Anterior cingulate cortex (tissue), 58 donors: ENCODE results near the gene PLCD3.

Source experiments
- DNase-seq, 58 donors: peaks; one replicate each; lab custom pipeline; 2025; lab: John Stamatoyannopoulos, UW

Gene PLCD3, protein sequence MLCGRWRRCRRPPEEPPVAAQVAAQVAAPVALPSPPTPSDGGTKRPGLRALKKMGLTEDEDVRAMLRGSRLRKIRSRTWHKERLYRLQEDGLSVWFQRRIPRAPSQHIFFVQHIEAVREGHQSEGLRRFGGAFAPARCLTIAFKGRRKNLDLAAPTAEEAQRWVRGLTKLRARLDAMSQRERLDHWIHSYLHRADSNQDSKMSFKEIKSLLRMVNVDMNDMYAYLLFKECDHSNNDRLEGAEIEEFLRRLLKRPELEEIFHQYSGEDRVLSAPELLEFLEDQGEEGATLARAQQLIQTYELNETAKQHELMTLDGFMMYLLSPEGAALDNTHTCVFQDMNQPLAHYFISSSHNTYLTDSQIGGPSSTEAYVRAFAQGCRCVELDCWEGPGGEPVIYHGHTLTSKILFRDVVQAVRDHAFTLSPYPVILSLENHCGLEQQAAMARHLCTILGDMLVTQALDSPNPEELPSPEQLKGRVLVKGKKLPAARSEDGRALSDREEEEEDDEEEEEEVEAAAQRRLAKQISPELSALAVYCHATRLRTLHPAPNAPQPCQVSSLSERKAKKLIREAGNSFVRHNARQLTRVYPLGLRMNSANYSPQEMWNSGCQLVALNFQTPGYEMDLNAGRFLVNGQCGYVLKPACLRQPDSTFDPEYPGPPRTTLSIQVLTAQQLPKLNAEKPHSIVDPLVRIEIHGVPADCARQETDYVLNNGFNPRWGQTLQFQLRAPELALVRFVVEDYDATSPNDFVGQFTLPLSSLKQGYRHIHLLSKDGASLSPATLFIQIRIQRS

DNA sequence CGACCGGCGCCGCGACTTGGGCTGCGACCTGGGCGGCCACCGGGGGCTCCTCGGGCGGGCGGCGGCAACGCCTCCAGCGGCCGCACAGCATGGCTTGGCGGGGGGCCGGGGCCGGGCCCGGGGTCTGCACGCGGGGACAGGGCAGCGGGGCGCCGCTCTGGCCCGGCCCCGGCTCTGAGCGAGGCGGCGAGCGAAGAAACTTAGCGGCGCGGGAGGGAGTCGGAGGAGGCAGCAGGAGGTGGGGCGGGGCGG, at the start of gene PLCD3:
Gene PLCD3 (minus strand): TSS at position 196 of the 252 bp plus-strand sequence. CDS start 105 bp downstream, at position 91.
- no peak for DNase-seq

DNA sequence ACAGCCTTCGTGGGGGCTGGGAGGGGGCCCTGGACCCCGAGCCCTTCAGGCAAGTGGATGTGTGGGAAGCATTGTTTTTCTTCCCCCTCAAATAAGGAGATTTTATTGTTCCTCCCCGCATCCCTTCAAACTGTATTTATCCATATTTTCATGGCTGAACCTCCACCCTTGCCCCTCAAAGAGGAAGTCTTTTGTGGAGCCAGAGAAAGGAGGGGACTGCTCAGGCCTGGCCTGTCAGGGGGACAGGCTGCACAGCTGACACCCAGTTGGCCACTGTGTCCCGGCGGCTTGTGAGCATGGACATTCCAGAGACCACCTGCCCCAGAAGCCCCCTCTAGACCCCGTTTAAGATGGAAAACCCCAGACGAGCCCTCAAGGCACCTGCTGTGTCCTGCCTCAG, 45.2 kb upstream of the PLCD3 start:
- DNase-seq = no peak

DNA sequence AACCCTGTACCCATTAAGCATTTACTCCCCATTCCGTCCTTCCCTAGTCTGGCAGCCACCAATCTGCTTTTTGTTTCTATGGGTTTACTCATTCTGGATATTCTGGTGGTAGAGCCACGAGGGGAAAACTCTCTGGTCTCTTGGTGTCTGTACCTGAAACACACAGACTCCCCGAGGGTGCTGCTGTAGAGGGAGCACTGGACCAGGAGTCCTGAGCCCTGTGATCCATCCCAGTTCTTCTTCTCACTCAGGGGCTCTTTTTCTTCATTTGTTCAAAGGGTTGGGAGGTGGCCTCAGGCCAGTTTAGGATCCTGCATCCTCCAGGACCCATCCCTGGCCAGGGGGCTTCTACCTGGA, 43.4 kb upstream of the PLCD3 start:
- DNase-seq = no peak

DNA sequence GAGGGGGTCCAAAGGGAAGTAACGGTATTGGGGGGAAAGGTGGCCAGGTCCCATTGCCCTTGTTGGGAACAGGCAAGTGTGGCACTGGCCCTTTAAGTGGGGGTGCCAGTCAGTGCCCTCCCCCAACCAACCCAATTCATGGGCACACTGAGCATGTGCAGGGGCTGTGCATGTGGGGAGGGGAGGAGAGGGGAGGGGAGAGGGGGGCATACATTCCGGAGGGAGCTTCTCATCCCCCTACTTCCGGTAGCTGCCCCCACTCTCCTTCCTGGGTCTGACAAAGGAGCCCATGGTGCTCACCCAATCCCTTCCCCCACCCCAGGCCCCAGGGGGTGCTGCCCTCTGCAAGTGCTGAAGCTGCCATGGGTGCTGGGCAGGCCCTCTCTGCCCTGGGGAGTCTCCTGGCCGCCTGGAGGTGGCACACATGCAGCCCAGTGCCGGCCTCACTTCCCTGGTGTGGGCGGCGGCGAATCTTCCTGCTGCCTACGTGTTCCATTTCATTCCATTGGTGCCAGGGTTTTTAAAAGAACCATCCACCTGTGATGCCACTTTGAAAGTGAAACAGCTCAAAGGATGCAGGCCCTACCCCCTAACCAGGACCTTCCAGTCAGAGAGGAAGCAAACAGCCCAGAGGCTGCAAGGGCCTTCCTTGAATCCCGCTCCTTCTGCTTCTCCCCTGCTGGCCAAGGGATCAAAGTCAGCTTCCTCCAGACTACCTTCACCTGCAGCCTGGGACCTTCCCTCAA, 40.4 kb upstream of the PLCD3 start:
- peak; percentile 41 to 93 (median 84) for DNase-seq

DNA sequence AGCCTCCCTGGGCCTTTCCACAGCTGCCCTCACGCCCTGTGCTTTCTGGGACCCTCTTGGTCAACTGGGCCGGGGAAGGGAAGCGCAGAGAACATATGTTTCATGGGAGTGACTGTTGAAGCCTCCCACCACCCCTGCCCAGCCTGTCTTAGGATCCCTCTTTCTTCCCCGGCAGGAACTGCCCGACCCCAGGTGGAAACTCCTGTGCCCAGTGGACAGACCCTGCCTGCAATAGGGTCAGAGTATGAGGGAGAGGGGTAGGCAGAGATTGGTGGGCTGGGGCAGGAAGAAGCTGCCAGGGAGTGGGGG, 39.9 kb upstream of the PLCD3 start:
- peak in 1 of 58 donors; percentile 35 for DNase-seq

DNA sequence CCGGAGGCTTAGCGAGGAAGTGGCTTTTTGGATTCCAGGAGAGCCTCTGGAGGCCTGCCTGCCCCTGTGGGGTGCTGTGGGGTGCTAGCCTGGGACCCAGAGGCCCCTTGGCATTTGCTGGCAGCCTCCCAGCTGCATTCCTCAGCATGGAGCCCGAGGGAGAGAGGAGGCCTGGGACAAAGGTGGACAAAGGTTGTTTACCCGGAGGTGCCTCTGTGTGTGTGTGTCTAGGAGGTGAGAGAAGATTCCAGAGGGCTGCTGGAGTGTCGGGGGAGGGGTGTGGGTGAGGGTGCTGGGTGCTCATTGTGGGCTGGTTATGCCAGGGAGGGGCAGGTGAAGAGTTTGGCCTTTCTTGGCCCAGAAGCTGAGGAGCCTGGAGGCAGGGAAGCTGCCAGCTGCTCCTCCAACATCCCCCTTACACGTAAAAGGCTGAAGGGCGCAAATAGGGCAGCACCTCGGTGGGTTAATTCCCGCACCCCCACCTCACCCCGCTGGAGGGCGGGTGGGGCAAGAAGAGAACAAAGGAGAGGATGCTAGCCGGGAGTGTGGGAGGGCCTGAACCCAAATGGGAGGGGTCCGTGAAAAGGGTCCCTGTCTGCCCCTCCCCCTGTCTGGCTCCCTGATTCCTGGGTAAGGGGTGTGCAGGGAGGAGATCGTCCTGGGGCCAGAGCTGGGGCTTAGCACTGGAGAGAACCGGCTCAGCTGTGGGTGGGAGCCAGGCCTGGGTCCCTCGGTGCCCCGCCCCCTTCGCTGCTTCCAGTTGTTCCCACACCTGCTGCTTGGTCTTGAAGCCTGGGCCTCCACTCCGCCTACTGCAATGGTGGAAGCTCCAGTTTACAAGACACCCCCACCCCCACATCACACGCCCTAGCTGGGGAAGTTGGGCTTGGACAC, 39.3 kb upstream of the PLCD3 start:
- DNase-seq = peak in 13 of 58 donors; percentile 6 to 71 (median 21)

DNA sequence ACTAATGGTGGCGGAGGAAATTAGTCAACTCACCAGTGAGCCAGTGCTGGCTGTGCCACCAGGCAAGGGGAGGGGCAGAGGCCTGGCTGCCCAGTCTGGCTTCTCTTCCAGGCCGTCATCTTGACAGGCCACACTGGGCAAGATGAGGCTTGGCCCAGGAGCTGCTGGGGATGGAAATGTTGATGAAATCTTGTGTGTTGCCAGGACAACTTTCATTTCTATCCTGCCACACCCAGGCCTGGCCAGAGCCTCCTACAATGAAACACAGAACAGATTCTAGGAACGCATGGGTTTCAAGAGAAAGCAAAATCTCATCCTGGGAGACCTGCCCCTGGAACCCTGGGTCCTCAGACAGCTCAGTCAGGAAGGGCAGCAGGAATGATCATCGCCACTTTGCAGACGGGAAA, 38.6 kb upstream of the PLCD3 start:
- DNase-seq = peak in 43 of 58 donors; percentile 14 to 68 (median 34)

DNA sequence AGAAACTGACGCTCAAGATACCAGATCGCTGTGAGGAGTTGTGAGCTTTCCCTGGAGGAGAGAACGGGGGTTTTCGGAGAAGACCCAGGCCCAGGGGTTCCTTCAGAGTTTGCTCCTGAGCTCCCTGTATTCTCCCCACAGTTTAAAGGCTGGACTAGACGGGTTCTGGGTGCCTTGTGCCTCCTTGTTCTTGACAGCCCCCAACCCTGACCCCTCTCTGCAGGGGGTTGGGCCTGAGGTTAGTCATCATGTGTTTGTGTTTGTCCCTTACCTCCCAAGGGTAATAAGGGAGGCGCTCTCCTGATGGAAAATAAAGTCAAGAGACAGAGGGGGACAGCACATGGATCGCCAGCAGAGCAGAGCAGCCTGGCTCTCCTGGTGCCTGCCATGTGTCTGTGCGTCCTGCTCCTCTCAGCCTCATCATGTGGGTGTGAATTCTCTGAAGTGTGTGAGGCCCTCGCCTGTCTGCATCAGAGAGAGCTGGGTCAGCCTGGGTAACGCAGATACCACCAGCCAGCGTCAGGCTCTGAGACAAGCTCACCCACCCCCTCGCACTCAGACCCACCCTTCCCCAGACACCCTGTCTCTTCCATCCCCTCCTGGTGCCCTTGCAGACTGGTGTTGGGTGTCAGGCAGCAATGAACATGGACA, 38.1 kb upstream of the PLCD3 start:
- peak in 15 of 58 donors; percentile 23 to 68 (median 50) for DNase-seq

DNA sequence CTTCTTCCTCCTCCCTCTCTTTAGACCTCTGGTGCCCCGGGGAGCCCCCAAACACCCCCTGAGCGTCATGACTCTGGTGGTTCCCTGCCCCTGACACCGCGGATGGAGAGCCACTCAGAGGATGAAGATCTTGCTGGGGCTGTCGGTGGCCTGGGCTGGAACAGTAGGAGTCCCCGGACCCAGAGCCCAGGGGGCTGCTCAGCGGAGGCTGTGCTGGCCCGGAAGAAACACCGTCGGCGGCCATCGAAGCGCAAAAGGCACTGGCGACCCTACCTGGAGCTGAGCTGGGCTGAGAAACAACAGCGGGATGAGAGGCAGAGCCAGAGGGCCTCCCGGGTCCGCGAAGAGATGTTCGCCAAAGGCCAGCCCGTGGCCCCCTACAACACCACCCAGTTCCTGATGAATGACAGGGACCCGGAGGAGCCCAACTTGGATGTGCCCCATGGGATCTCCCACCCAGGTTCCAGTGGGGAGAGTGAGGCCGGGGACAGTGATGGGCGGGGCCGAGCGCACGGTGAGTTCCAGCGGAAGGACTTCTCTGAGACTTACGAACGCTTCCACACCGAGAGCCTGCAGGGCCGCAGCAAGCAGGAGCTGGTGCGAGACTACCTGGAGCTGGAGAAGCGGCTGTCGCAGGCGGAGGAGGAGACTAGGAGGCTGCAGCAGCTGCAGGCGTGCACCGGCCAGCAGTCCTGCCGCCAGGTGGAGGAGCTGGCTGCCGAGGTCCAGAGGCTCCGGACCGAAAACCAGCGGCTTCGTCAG, 36.9 kb upstream of the PLCD3 start:
- no peak for DNase-seq

DNA sequence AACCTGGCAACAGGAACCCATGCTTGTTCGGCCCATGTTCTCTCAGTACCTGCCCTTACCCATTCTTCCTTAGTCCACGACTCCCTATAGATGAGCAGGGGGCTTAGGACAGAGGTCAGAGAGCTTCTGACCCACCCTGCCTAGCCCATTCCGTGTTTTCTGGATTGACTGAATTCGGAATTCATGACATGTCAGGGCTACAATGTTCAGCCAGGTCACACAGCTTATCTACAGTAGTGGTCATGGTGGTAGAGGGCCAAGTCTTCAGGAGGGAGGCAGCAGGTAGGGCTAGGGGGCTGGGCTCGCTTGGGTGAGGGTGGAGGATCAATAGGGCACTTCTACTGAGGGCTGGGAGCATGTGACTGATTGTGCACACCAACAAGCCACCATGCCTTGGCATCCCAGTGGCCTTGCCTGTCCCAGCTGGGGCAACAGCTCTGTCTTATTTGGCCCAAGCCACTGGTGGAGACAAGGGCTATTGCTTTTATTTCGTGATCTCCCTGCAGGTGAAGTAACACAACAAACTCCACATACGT, 32.5 kb upstream of the PLCD3 start:
- DNase-seq = no peak

DNA sequence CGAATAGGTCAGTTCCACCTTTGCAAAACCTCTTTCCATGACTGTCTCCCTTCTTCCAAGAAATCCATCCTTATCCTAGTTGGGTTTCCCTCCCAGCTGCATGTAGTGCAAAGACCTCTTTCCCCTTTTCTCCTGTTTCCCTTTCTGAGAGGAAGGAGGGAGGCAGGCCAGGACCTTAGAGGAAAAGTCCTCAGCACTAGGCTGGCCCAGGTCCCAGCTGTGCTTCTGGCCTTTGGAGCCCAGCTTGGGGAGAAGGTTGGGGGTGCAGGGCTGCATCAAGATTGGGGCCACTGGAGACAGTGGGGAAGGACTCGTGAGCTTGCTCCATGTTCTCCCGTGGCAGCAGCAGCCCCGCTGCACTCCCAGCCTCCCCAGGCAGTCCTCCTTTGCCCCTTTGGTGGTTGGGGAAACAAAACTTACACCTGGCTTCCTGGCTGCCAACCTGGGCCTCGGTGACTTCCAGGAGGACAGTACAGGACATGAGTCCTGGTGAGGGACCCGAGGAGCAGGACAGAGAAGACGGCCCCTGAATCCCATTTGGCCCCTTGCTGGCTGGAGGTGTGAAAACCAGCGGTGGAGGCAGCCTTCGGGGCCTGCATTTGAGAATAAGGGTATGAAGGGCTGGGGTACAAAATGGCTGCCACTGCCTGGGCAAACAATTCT, 29.8 kb upstream of the PLCD3 start:
- peak in 6 of 58 donors; percentile 19 to 61 (median 42) for DNase-seq

DNA sequence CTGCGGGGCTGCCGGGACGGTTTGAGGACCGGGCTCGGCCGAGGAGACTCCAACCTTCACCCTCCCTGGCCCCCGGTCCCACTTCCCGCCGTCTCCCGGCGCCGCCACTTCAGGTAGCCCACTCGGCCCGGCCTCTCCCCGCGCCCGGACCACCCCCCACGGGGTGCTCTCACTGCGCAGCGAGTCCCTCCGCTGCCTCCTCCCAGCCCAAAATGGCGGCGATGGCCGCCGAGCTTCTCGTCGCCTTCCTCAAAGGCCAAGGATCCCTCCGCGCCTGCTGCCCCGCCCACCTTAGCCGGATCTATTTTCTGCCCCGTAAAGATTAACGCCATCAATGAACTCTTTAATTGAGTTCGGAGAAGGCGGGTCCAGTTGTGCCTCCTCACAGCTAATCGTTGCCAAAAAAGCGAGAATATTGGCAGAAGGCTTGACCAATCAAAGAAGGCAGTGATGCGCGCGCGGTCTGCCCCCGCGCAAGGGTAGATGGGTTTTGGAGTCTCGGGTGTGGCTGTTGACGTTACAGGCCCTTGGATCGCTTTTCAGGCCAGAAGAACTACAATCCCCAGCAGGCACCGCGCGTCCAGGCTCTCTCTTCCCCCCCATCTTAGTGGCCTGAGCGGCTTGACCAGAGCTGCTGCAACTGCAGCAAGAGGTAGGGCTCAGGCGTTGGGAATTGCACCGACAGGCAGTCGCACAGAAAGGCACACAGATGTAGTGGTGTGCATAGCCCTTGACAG, 29.1 kb upstream of the PLCD3 start, which contains the start of gene HEXIM2:
Gene HEXIM2 (plus strand): TSS at position 588 of the 737 bp plus-strand sequence. CDS start 919 bp downstream, outside the sequence.
- peak; percentile 85 to 100 (median 99) for DNase-seq

DNA sequence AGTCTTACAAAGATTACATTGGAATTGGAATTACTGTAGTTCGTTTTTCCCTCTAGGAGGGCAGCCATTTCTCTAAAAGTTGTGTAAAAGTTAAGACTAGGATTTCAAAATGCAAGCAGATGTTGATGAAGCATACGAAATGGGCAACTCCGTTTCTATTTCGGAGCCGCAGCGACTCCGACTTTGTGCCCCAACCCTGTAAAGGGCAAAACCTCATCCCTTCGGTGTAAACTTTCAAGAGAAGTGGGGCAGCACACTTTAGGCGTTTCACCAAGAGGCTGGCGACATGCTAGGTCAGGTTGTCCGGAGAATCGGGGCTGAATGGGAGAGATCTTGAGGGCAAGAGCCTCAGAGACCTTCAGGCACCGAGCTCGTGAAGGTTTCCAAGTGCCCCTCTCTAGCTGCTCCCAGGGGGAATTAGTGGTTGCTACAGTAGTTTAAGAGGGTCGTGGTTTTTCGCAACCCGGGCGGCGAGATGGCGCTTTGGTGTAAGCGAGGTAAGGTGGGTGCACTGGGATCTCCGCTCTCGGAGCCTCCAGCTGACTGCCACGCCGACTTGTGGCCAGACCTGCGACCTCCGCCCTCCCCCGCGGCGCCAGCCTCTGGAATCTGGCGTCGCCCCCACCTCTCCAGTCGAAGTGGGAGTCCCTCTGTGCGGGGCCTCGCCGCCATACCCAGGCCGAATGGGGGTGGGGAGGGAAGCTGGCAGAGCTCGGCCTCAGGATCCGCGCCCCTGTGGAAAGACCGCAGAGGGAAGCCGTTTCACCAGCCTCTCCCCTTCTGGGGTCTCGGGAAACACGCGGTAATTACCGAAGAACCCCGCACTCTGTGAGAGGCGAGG, 28.4 kb upstream of the PLCD3 start:
- DNase-seq = peak in 53 of 58 donors; percentile 35 to 86 (median 65)

DNA sequence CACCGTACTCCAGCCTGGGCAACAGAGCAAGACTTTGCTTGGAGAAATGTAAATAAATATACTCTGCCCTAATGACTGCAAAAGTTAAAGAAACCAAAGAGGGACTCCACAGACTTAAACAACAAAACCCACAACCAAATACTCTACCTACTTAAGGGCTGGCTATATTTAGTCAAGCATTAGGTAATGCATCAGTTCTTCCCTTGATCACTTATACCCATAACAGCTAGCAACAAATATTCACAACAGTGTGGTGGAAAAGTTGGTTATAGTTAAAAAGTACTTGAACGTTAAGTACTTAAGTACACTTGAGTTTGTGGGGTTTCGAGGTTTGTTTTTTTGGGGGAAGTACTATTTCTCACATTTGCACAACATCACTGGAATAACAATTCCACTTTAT, 23.9 kb upstream of the PLCD3 start:
- DNase-seq = no peak

DNA sequence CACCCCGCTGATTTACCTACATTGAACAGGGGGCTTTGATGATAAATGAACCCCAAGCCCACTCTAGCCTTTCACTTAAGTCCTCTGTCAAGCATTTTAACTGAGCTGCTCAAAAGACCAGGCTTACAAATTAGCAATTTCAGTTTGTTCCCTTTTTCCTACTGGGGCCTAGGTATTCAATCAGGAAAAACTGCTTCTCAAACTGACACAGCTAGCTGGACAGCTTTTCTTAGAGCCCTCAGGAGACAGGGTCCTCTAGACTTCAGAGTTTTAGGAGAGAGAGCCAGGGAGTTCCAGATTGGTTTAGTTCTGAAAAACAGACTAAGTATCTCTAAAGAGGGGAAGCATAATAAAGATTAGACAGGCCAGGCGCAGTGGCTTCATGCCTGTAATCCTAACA, 23.2 kb upstream of the PLCD3 start:
- DNase-seq = no peak

DNA sequence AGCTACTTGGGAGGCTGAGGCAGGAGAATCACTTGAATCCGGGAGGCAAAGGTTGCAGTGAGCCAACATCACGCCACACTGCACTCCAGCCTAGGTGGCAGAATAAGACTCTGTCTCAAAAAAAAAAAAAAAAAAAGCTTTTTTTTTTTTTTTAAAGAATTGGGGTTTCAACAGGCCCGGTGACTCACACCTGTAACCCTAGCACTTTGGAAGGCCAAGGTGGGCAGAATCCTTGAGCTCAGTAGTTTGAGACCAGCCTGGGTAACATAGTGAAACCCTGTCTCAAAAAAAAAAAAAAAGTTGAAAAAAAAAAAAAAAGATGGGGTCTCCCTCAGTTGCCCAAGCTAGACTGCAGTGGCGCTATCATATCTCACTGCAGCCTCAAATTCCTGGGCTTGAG, 22.7 kb upstream of the PLCD3 start:
- no peak for DNase-seq
